HepG2 (cell line): Measurements from ENCODE around the gene FBXO4. TPM values are rescaled to one million over a fixed set of nuclear protein-coding genes. Genes with fewer than 3 reads are reported as not detected.

Experiments
- ATAC-seq: fragments of 200-7000 bp; cut with Tn5 transposase; 3 replicates; pipeline ENCODE4 v1.9.1; 2020; ENCODE audit warnings: mild to moderate bottlenecking, moderate library complexity
- BruUV-seq: library from RNA; stranded (reverse); fragments of 400-500 nt; replicated peaks from 2 replicates; lab custom pipeline; 2021; lab: Mats Ljungman, UMichigan
- CTCF ChIA-PET: fragments of 300-600 bp; formaldehyde crosslinking; extraction: SDS; loops from one replicate; lab custom pipeline; 2021; ENCODE audit warnings: low total read pairs, inconsistent platforms, low intra/inter-chr PET ratio; lab: Yijun Ruan, JAX
- POLR2A ChIA-PET: fragments of 350-600 bp; sonication (Branson Sonifier 250); formaldehyde crosslinking; loops from one replicate; lab custom pipeline; 2020; ENCODE audit warnings: antibody characterized with exemption, inconsistent platforms; lab: Yijun Ruan, JAX
- DNase-seq: peaks from one replicate; pipeline ENCODE4 v3.0.0-alpha.2; 2015; ENCODE audit warnings: low spot score
- FAIRE-seq: peaks from 3 replicates; lab custom pipeline; 2011; peaks lifted over from hg19 to GRCh38; lab: Jason Lieb, UNC
- H2AFZ ChIP-seq: one replicate; pipeline ENCODE4 v1.6.1; 2011; ENCODE audit warnings: low read length, inconsistent platforms
- H3K27ac ChIP-seq: fragments of 300-600 bp; 3 replicates; pipeline ENCODE4 v1.8.0; 2011; ENCODE audit warnings: mixed run types, mild to moderate bottlenecking, mixed read lengths, low read length, inconsistent platforms; ENCODE audit not compliant: insufficient read depth; ENCODE audit errors: extremely low read length
- H3K27me3 ChIP-seq, 2 experiments: fragments of 200-600 bp in 1 of 2; 2 replicates in 1 of 2; 3 replicates in 1 of 2; pipeline versions ENCODE4 v1.6.0 to v1.8.0; 2011; ENCODE audit warnings: low read length in 2 of 2, mild to moderate bottlenecking in 2 of 2, moderate library complexity in 2 of 2, inconsistent platforms in 1 of 2; ENCODE audit not compliant: insufficient read depth in 2 of 2, control insufficient read depth in 1 of 2
- H3K36me3 ChIP-seq, 2 experiments: fragments of 200-600 bp in 1 of 2; replicated peaks in 1 of 2; 2 replicates in 1 of 2; 3 replicates in 1 of 2; pipeline versions ENCODE4 v1.5.1 to v1.8.0; 2011; ENCODE audit warnings: low read length in 2 of 2, inconsistent platforms in 1 of 2; ENCODE audit not compliant: insufficient read depth in 2 of 2, control insufficient read depth in 1 of 2
- H3K4me1 ChIP-seq: 2 replicates; pipeline ENCODE4 v1.5.1; 2012; ENCODE audit warnings: low read length, inconsistent platforms; ENCODE audit not compliant: insufficient read depth
- H3K4me2 ChIP-seq: 2 replicates; pipeline ENCODE4 v1.6.0; 2011; ENCODE audit warnings: low read depth, low read length, inconsistent platforms
- H3K4me3 ChIP-seq, 3 experiments: fragments of 200-600 bp in 1 of 3; sonication (generic), shearing (Covaris generic) in 1 of 3; replicated peaks in 1 of 3; 2 replicates each; pipeline ENCODE4 v1.5.1; 2011 to 2016; ENCODE audit warnings: low read length in 3 of 3, inconsistent platforms in 2 of 3, low read depth in 2 of 3, mild to moderate bottlenecking in 2 of 3, control low read depth in 1 of 3, mixed read lengths in 1 of 3; ENCODE audit not compliant: insufficient read depth in 1 of 3
- H3K79me2 ChIP-seq: one replicate; pipeline ENCODE4 v1.6.1; 2011; ENCODE audit warnings: low read length, inconsistent platforms; ENCODE audit not compliant: insufficient read depth
- H3K9ac ChIP-seq: 2 replicates; pipeline ENCODE4 v1.6.0; 2011; ENCODE audit warnings: mild to moderate bottlenecking, low read depth, low read length, inconsistent platforms; ENCODE audit not compliant: insufficient read depth
- H3K9me3 ChIP-seq: 2 replicates; pipeline ENCODE4 v1.5.1; 2012; ENCODE audit warnings: mild to moderate bottlenecking, low read length
- H4K20me1 ChIP-seq: 2 replicates; pipeline ENCODE4 v1.6.0; 2011; ENCODE audit warnings: inconsistent platforms, mild to moderate bottlenecking, low read length, moderate library complexity; ENCODE audit not compliant: insufficient read depth
- CENPX ChIP-seq: sonication (generic); formaldehyde crosslinking; IDR thresholded peaks from 2 replicates; pipeline ENCODE4 v1.9.0; 2021; ENCODE audit warnings: mild to moderate bottlenecking, missing genetic modification reagents, moderate library complexity
- MXD1 ChIP-seq: sonication (generic); formaldehyde crosslinking; IDR thresholded peaks from 2 replicates; pipeline ENCODE4 v1.4.0; 2020; ENCODE audit warnings: mild to moderate bottlenecking, missing genetic modification reagents
- PAWR ChIP-seq: sonication (generic); formaldehyde crosslinking; IDR thresholded peaks from 2 replicates; pipeline ENCODE4 v1.4.0; 2020; ENCODE audit warnings: missing genetic modification reagents, mild to moderate bottlenecking, borderline replicate concordance
- SNAPC4 ChIP-seq: sonication (generic); formaldehyde crosslinking; IDR thresholded peaks from 2 replicates; pipeline ENCODE4 v1.4.0; 2020; ENCODE audit warnings: mild to moderate bottlenecking, missing genetic modification reagents
- ZNF3 ChIP-seq: IDR thresholded peaks from 2 replicates; pipeline ENCODE4 v1.7.0; 2017; ENCODE audit warnings: inconsistent platforms
- ZNF367 ChIP-seq: sonication (generic); formaldehyde crosslinking; IDR thresholded peaks from 2 replicates; pipeline ENCODE4 v1.4.0; 2020; ENCODE audit warnings: missing genetic modification reagents, borderline replicate concordance
- ZNF468 ChIP-seq: sonication (generic); formaldehyde crosslinking; IDR thresholded peaks from 2 replicates; pipeline ENCODE4 v1.8.0; 2022; ENCODE audit warnings: mild to moderate bottlenecking, moderate library complexity, missing genetic modification reagents
- WGBS: methylation state at CpG from one replicate; pipeline ENCODE4 v1.1.6; 2017; ENCODE audit warnings: low lambda C conversion rate; 5-methylcytosine and 5-hydroxymethylcytosine counted together
- in situ Hi-C: cut with HindIII; loops from 2 replicates; pipeline ENCODE4 v1.10.0; 2017; ENCODE audit warnings: low pct_unique_long_range_greater_than_20kb; ENCODE audit not compliant: extremely low pct_ligation_motif_present
- intact Hi-C: fragments of 100-400 bp; cut with micrococcal nuclease; formaldehyde crosslinking; loops from one replicate; pipeline ENCODE4 v1.10.0; 2022; ENCODE audit not compliant: unreplicated experiment
- polyA plus RNA-seq, 8 experiments: library from polyadenylated mRNA; depleted of rRNA in 3 of 8; stranded (reverse) in 7 of 8; unstranded in 1 of 8; fragments of >200 nt; fragmentation: Illumina TruSeq in 4 of 8; extraction: Trizol in 4 of 8; gene quantifications; 2 replicates each; pipeline versions ENCODE4 v1.2.1 to v1.2.3, GENCODE V29; 2011 to 2016; ENCODE audit warnings: low read depth in 4 of 8, missing spikeins in 1 of 8, mixed read lengths in 1 of 8; ENCODE audit not compliant: insufficient read depth in 1 of 8
- total RNA-seq, 5 experiments: library from RNA; depleted of rRNA; stranded (reverse); fragments of >200 nt; fragmentation: Illumina TruSeq; extraction: Trizol; gene quantifications; 2 replicates each; pipeline ENCODE4 v1.2.3, GENCODE V29; 2016; ENCODE audit warnings: low read depth in 1 of 5
- TF ChIP-seq, protein P1 (sequence below): sonication (generic); formaldehyde crosslinking; IDR thresholded peaks from 2 replicates; pipeline ENCODE4 v1.9.0; 2021; ENCODE audit warnings: missing genetic modification reagents, mild to moderate bottlenecking, borderline replicate concordance

The FBXO4 gene
- total and polyA plus RNA-seq, 2 of the 13 experiments (the other 11 are each of a cell fraction or from before 2014, with no cell fraction given) = 5.2 to 16.4 TPM

DNA sequence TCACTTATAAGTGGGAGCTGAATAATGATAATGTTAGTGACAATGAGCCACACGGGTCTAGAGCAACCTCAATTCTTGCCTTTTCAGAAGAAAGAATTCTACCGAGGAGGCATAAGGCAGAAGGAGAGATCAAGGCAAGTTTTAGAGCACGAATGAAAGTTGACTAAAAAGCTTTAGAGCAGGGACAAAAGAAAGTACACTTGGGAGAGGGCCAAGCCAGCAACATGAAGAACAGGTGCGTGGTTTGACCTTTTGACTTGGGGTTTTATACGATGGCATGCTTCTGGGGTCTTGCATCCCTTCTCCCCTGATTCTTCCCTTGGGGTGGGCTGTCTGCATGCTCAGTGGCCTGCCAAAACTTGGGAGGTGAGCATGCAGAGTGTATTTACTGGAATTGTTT lies 42.3 kb upstream of the FBXO4 start:
- Histone ChIP-seq H3K4me3 (no peak overlapping the region), H3K9me3 (no peaks in the 10 kb centered on the region), H3K27me3 (no peaks in the 10 kb centered on the region)
- in situ Hi-C loops = no loop called here
- TF ChIP-seq MXD1 (CRISPR knock-in tag) (no peak), PAWR (no peak), ZNF468 (CRISPR knock-in tag) (no peak), ZNF367 (no peak), CENPX (no peak), ZNF3 (CRISPR knock-in tag) (no peak), SNAPC4 (no peak)
- TF ChIP-seq, protein P1, sequence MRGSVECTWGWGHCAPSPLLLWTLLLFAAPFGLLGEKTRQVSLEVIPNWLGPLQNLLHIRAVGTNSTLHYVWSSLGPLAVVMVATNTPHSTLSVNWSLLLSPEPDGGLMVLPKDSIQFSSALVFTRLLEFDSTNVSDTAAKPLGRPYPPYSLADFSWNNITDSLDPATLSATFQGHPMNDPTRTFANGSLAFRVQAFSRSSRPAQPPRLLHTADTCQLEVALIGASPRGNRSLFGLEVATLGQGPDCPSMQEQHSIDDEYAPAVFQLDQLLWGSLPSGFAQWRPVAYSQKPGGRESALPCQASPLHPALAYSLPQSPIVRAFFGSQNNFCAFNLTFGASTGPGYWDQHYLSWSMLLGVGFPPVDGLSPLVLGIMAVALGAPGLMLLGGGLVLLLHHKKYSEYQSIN (CRISPR knock-in tag) = no peak
- TF ChIP-seq, all 625 proteins: peak for 0
- H3K36me3 ChIP-seq = no peaks in the 10 kb centered on the region
- WGBS = 16% methylated on average over 5 of the region's 5 CpGs
- ATAC-seq (no peak), DNase-seq (no peak), FAIRE-seq (no peak)
- H3K9ac ChIP-seq = no peak overlapping the region
- intact Hi-C loops = no loop called here
- H3K79me2 ChIP-seq = no peaks in the 10 kb centered on the region
- ChIA-PET POLR2A (no interaction called here), CTCF (no interaction called here)
- BruUV-seq = no TSS peak
- H3K27ac ChIP-seq = no peak overlapping the region
- peaks cover 15% of the 10 kb centered on the region for H3K4me1 ChIP-seq
- no peak overlapping the region for H2AFZ ChIP-seq
- no peak overlapping the region for H3K4me2 ChIP-seq
- H4K20me1 ChIP-seq = no peaks in the 10 kb centered on the region
